HL-60 (cell line): ENCODE measurements around the gene ANGEL2.

Experiments
- POLR2AphosphoS5 ChIP-seq: IDR thresholded peaks from 2 replicates; pipeline ENCODE4 v1.6.1; 2012; ENCODE audit warnings: low read depth
- TF ChIP-seq, protein P1 (sequence below): IDR thresholded peaks from one replicate; pipeline ENCODE4 v1.5.1; 2011; ENCODE audit warnings: low read length, control low read depth, inconsistent platforms; ENCODE audit not compliant: insufficient read depth
- TF ChIP-seq, protein P2 (sequence below): IDR thresholded peaks from 2 replicates; pipeline ENCODE4 v1.6.1; 2012; ENCODE audit warnings: low read depth; ENCODE audit not compliant: insufficient replicate concordance

DNA sequence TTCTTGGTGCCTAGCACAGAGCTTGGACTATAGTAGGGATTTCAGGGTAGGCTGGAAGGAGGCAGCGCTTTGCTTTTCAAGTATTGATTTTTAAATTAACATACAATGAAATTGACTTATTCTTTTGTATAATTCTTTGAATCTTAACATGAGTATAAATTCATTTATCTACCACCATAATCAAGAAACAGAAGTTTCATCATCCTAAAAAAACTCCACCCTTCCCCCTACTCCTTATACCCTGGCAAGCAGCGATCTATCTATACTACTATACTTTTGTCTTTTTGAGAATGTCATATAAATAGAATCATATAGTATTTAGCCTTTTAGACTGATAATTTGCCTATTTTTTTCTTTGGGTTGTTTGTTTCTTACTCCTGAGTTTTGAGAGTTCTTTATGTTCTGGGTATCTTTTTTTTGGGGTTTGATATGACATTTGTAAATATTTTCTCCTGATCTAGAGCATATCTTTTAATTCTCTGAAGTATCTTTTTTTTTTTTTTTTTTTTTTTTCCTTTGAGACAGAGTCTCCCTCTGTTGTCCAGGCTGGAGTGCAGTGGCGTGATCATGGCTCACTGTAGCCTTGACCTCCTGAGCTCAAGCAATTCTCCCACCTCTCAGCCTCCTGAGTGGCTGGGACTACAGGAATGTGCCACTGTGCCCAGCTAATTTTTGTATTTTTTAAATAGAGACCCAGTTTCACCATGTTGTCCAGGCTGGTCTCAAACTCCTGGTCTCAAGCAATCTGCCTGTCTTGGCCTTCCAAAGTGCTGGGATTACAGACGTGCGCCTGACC is 41.8 kb upstream of the ANGEL2 start:
- TF ChIP-seq, protein P1, sequence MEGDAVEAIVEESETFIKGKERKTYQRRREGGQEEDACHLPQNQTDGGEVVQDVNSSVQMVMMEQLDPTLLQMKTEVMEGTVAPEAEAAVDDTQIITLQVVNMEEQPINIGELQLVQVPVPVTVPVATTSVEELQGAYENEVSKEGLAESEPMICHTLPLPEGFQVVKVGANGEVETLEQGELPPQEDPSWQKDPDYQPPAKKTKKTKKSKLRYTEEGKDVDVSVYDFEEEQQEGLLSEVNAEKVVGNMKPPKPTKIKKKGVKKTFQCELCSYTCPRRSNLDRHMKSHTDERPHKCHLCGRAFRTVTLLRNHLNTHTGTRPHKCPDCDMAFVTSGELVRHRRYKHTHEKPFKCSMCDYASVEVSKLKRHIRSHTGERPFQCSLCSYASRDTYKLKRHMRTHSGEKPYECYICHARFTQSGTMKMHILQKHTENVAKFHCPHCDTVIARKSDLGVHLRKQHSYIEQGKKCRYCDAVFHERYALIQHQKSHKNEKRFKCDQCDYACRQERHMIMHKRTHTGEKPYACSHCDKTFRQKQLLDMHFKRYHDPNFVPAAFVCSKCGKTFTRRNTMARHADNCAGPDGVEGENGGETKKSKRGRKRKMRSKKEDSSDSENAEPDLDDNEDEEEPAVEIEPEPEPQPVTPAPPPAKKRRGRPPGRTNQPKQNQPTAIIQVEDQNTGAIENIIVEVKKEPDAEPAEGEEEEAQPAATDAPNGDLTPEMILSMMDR, result no peak
- TF ChIP-seq, protein P2, sequence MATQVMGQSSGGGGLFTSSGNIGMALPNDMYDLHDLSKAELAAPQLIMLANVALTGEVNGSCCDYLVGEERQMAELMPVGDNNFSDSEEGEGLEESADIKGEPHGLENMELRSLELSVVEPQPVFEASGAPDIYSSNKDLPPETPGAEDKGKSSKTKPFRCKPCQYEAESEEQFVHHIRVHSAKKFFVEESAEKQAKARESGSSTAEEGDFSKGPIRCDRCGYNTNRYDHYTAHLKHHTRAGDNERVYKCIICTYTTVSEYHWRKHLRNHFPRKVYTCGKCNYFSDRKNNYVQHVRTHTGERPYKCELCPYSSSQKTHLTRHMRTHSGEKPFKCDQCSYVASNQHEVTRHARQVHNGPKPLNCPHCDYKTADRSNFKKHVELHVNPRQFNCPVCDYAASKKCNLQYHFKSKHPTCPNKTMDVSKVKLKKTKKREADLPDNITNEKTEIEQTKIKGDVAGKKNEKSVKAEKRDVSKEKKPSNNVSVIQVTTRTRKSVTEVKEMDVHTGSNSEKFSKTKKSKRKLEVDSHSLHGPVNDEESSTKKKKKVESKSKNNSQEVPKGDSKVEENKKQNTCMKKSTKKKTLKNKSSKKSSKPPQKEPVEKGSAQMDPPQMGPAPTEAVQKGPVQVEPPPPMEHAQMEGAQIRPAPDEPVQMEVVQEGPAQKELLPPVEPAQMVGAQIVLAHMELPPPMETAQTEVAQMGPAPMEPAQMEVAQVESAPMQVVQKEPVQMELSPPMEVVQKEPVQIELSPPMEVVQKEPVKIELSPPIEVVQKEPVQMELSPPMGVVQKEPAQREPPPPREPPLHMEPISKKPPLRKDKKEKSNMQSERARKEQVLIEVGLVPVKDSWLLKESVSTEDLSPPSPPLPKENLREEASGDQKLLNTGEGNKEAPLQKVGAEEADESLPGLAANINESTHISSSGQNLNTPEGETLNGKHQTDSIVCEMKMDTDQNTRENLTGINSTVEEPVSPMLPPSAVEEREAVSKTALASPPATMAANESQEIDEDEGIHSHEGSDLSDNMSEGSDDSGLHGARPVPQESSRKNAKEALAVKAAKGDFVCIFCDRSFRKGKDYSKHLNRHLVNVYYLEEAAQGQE, result no peak
- TF ChIP-seq POLR2AphosphoS5, result no peak
